ENCODE data around the gene BICRA.

The BICRA gene

DNA sequence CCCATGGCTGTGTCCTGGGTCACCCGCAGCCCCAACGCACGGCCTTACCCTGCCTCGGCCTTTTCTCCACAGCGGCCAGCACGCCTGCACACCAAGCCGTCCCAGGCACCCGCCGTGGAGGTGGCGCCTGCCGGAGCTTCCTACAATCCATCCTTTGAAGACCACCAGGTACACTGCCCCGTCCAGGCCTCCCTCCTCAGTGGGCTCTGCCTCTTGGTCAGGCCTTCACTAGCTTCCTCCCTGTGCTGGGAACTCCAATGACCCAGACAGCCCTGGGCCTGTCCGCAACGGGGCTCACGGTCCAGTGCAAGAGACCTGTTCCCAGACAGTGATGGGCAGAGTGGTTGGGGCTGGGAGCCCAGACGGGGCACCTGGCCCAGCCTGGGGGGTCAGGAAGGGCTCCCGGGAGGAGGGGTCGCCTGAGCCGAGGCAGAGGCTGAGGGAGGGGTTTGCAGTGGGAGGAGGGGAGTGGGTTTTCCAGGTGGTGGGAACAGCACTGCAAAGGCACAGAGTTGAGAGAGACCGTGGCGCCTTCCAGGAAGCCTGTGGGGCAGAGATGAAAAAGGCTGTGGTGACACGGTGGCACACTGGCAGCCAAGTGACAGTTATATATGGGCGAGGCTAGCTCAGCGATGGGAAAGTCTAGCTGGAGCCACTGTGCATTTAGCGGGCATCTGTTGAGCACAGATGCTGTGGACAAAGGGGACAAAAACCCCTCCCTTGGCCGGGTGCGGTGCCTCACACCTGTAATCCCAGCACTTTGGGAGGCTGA is 143.7 kb downstream of the BICRA start:
- DNase-seq: no peak
